Ramos (cell line): Measurements from ENCODE around the gene SLC24A1.
"Not testable (repeated sequence)": the region's sequence is repeated elsewhere in the genome, so short reads cannot be mapped to it uniquely, and the experiment has no call there.

Source experiments
- in situ Hi-C: fragments of 300-500 bp; cut with MboI; formaldehyde crosslinking; loops from one replicate; pipeline ENCODE4 v1.14.3; 2022; ENCODE audit warnings: low sequenced_read_pairs; ENCODE audit not compliant: unreplicated experiment

The SLC24A1 gene

GRCh38 chr15:65615887-65616286 is 5.9 kb upstream of the SLC24A1 start:
- in situ Hi-C loops = not testable (repeated sequence)

- in situ Hi-C loops = no loop called here
Observed at GRCh38 chr15:65618560-65619109, 3.1 kb upstream of the SLC24A1 start.

- in situ Hi-C loops = no loop called here
Observed at GRCh38 chr15:65619626-65620290, 2.0 kb upstream of the SLC24A1 start.

DNA sequence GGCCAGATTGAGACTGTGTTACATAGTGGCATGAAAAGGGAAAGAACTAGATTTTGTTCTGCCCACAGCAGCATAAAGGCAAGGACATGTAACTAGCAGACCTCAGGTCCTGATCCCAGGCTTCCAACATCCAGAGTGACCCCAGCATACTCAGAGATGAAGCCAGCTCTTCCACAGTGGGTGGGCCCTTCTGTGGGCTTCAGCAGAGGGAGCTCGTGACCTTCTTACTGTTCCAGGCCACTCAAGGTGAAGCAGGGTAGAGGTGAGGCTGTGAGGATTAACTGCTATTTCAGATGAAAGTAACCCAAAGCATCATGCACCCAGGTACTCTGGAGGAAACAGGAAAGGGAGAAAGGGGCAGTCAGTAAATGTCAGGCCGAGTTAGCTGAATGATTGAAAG is 905 bp upstream of the SLC24A1 start:
- in situ Hi-C loops = no loop called here

GRCh38 chr15:65623103-65623502 is 1.4 kb downstream of the SLC24A1 start:
- in situ Hi-C loops = no loop called here

- in situ Hi-C loops = loop anchor here (25.0 kb wide), 1 partner anchor 660 kb away; the partner anchor contains the start of gene DIS3L
Observed at GRCh38 chr15:65626856-65627255, 5.1 kb downstream of the SLC24A1 start.

DNA sequence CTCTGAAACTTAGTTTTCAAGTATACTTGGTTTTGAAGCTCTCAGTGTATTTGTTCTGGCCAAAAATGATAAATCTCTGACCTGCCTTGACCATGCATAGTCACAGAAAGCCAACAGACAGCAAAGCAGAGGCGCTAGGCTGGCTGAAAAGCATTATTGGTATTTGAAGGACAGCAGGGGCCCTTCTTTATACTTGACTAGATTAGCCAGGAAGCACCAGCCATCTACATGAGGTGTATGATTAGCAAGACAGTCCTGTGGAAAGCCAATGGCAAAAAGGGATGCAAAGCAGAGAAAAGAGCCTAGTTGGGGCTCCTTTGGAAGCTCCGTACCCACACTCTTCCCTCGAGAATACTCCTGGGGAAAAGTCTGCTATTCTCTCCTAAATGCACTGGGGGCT is 7.8 kb downstream of the SLC24A1 start:
- in situ Hi-C loops = loop anchor here (25.0 kb wide), 1 partner anchor 658 kb away; the partner anchor contains the start of gene DIS3L

- in situ Hi-C loops = loop anchor here (25.0 kb wide), 1 partner anchor 657 kb away; the partner anchor contains the start of gene DIS3L
Observed at GRCh38 chr15:65630760-65631159, 9.0 kb downstream of the SLC24A1 start.

DNA sequence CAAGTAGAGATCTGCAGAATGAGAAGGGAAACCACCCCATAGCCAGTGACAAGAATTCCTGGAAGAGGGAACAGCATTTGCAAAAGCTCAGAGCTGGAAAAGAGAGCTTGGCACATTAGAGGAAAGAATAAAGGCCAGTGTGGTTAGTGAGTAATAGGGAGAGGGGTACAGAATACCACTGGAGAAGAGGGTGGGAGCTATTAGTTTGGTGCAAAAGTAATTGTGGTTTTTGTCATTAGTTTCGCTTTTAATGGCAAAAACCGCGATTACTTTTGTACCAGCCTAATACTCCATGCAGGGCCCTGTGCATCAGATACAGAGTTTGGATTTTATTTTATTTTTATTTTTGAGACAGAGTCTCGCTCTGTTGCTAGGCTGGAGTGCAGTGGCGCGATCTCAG is 9.8 kb downstream of the SLC24A1 start:
- in situ Hi-C loops = loop anchor here (25.0 kb wide), 1 partner anchor 656 kb away; the partner anchor contains the start of gene DIS3L

DNA sequence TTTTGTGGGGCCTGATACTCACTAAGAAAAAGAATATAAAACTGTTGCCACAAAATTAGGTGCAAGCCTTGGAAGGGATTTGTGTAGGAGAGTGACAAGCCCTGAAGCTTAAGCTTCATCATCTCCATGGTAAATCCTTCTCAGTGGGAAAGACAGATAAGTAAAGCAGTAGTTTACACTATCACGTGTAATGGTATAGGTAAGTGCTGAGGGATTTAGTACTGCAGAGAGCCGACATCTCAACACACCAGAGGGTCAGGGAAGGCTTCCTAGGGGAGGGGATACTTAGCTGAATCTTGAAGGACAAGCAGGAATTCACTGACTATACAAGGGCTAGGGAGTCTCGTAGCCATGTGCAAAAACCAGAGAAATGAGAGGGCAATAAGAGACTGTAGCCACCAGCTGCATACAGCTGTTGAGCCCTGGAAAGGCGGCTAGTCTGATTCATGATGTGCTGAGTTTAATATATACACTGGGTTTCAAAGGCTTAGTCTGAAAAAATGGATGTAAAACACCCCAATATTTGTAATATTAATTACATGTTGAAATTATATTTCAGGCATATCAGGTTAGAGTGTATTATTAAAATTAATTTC is 11.1 kb downstream of the SLC24A1 start:
- in situ Hi-C loops = loop anchor here (25.0 kb wide), 1 partner anchor 654 kb away; the partner anchor contains the start of gene DIS3L

DNA sequence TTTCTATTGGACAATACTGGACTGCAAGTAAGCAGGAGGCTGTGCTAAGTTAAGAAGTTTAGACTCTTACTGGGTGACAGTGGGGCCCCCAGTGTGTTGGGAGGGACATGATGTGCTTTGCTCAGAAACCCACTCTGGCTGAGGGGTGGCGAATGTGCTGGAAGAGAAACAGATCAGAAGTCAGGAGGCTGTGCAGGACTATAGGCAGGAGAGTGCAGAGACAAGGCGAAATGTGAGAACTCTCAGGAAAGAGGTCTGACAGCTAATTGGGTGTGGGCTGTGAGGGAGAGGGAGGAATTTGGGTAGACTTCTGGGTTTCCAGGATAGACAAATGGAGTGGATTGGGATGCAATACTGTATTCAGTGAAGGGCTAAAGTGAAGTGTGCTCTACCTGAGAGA is 12.0 kb downstream of the SLC24A1 start:
- in situ Hi-C loops = loop anchor here (25.0 kb wide), 1 partner anchor 654 kb away; the partner anchor contains the start of gene DIS3L

DNA sequence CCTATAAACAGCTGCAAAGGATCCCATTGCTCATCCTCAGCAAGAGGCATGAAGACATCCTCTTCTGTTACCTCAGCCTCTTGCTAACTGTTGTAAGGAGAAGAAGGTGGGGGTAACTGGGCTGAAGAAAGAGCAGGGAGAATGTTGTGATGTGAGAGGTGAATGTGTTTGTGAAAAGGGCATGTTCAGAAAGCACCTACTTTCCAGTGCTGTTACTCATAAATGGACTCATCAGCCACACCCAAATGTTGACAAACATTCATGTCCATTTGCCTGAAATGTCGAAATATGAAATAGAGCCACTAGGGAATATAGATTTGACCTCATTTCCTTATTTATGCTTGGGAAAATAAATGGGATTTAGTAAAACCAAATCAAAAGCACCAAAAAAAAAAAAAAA is 12.6 kb downstream of the SLC24A1 start:
- in situ Hi-C loops = loop anchor here (25.0 kb wide), 1 partner anchor 653 kb away; the partner anchor contains the start of gene DIS3L

DNA sequence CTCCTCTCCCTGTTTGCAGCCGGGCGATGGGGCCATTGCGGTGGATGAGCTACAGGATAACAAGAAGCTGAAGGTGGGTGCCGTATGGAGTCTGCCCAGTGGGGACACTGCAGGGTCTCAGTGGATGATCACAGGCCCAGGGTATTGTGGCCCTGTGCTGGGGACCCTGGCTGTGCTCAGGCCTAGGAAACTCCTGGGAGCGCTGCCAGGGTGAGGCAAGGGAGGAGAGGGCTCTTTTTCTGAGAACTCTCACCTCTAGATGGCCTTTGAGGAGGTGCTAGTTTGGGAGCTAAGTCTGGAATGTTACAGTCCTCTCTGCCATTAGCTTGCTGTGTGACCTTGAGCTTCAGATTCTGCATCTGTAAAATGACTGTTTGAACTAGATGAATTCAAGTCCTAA is 16.4 kb downstream of the SLC24A1 start:
- in situ Hi-C loops = loop anchor here (25.0 kb wide), 1 partner anchor 649 kb away; the partner anchor contains the start of gene DIS3L

GRCh38 chr15:65638681-65639089 is 16.9 kb downstream of the SLC24A1 start:
- in situ Hi-C loops = loop anchor here (25.0 kb wide), 1 partner anchor 649 kb away; the partner anchor contains the start of gene DIS3L

DNA sequence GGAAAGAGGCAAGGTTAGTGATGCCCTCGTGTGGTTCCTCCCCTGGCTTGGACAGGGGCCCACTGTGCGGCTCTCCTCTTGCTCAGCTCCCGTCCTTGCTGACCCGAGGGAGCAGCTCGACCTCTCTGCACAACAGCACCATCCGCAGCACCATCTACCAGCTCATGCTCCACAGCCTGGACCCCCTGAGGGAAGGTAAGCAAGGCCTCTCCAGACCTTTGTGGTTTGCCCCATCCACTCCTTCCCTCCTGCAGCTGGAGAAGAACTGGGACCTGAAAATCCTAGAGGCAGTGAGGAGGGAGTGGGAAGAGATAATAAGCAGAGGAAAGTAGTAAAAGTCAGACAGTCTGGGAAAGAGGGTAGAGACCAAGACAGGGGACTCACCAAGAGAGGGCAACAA is 17.8 kb downstream of the SLC24A1 start:
- in situ Hi-C loops = loop anchor here (25.0 kb wide), 1 partner anchor 648 kb away; the partner anchor contains the start of gene DIS3L

GRCh38 chr15:65641768-65642475 is 20.2 kb downstream of the SLC24A1 start:
- in situ Hi-C loops = loop anchor here (5.0 to 25.0 kb wide), 2 partner anchors 210 to 645 kb away; partner anchors contain the start of gene DIS3L

DNA sequence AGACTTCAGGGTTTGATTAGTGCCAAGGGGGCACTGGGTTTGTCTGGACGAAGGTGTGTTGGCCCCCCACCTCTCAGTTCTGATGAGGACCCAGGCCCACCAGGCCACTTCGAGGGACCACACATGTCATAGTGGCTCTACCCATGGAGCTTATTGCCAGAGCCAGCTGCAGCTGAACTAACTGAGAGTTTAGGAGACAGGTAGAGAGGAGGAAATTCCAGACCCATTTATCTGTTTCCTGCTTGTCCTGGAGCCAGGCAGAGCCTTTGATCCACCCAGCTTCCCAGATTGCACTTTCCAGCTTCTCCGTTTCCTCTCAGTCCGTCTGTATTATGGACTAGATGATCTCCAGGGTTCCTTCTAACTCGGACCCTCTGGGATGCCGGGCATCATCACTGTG is 20.9 kb downstream of the SLC24A1 start:
- in situ Hi-C loops = loop anchor here (5.0 to 25.0 kb wide), 2 partner anchors 210 to 645 kb away; partner anchors contain the start of gene DIS3L

- in situ Hi-C loops = loop anchor here (5.0 to 25.0 kb wide), 2 partner anchors 208 to 643 kb away; partner anchors contain the start of gene DIS3L
Observed at GRCh38 chr15:65644282-65644681, 22.5 kb downstream of the SLC24A1 start.

- in situ Hi-C loops = loop anchor here (25.0 kb wide), 1 partner anchor 642 kb away; the partner anchor contains the start of gene DIS3L
Observed at GRCh38 chr15:65645392-65645791, 23.7 kb downstream of the SLC24A1 start.

- in situ Hi-C loops = loop anchor here (25.0 kb wide), 1 partner anchor 641 kb away; the partner anchor contains the start of gene DIS3L
Observed at GRCh38 chr15:65646486-65646885, 24.7 kb downstream of the SLC24A1 start.
